ENCODE measurements around the gene ABO.

GRCh38 chr9:133242991-133243390 lies 32.0 kb downstream of the ABO start:
- TF ChIP-seq EZH2 (IDR thresholded peaks at IDR 0.05; ENCODE audit: insufficient read depth, poor library complexity, severe bottlenecking), result no peak
- no peak for TF ChIP-seq EZH2phosphoT487 (IDR thresholded peaks at IDR 0.05; ENCODE audit: insufficient read depth, low read depth)
